RWPE1 (cell line): ENCODE data around the gene GRIK4.

ENCODE experiments used
- CTCF ChIA-PET: fragments of 350-600 bp; sonication (Branson Sonifier 250); formaldehyde crosslinking; extraction: SDS; loops from one replicate; lab custom pipeline; 2021; lab: Yijun Ruan, JAX
- POLR2A ChIA-PET: fragments of 400-600 bp; formaldehyde crosslinking; extraction: SDS; loops from one replicate; lab custom pipeline; 2020; ENCODE audit warnings: antibody characterized with exemption; ENCODE audit not compliant: low non-redundant PET; lab: Yijun Ruan, JAX
- DNase-seq: peaks from one replicate; pipeline ENCODE4 v3.0.0; 2012; ENCODE audit warnings: low spot score
- H3K27ac ChIP-seq: fragments of 450-650 bp; 2 replicates; pipeline ENCODE4 v1.5.1; 2017
- TF ChIP-seq, protein P1 (sequence below): fragments of 450-650 bp; conservative IDR thresholded peaks from 2 replicates; pipeline ENCODE4 v1.5.1; 2017; ENCODE audit warnings: low read depth, mild to moderate bottlenecking

The GRIK4 gene, protein sequence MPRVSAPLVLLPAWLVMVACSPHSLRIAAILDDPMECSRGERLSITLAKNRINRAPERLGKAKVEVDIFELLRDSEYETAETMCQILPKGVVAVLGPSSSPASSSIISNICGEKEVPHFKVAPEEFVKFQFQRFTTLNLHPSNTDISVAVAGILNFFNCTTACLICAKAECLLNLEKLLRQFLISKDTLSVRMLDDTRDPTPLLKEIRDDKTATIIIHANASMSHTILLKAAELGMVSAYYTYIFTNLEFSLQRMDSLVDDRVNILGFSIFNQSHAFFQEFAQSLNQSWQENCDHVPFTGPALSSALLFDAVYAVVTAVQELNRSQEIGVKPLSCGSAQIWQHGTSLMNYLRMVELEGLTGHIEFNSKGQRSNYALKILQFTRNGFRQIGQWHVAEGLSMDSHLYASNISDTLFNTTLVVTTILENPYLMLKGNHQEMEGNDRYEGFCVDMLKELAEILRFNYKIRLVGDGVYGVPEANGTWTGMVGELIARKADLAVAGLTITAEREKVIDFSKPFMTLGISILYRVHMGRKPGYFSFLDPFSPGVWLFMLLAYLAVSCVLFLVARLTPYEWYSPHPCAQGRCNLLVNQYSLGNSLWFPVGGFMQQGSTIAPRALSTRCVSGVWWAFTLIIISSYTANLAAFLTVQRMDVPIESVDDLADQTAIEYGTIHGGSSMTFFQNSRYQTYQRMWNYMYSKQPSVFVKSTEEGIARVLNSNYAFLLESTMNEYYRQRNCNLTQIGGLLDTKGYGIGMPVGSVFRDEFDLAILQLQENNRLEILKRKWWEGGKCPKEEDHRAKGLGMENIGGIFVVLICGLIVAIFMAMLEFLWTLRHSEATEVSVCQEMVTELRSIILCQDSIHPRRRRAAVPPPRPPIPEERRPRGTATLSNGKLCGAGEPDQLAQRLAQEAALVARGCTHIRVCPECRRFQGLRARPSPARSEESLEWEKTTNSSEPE

DNA sequence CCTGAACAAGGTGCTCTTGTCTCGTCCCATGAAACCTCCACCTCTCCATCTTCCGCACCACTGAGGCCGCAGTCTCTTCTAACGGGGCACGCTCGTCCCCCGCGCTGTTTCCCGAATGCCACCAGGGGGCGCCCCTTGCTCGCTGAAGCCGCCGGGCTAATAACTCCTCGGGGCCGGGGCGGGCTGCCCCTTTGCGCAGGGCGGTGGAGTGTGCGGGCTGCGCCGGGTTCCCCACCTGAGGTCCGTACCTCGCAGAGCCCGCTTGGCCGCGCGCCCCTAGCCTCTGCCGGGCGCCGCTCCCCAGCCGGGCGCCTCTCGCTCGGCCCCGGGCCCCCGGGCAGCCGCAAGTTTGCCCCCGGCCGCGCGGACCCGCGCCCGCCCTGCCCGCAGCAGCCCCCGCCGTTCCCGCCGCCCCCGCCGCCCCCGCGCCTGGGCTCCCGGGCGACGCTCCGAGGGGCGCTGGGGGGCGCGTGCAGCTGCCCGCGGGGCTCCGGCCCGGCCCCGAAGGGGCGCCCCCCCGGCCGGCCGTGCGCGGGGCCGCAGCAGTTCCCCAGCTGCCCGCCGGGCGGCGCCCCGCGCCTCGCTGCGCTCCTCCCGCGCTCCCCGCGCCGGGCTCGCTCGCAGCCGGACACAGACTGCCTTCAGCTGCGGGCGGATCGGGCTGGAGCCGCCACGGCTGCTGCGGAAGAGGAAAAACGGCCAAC, at the start of gene GRIK4:
Gene GRIK4 (plus strand): TSS at position 633 of the 704 bp plus-strand sequence. CDS start 148,571 bp downstream, outside the sequence.
- peak; percentile 88 for DNase-seq

DNA sequence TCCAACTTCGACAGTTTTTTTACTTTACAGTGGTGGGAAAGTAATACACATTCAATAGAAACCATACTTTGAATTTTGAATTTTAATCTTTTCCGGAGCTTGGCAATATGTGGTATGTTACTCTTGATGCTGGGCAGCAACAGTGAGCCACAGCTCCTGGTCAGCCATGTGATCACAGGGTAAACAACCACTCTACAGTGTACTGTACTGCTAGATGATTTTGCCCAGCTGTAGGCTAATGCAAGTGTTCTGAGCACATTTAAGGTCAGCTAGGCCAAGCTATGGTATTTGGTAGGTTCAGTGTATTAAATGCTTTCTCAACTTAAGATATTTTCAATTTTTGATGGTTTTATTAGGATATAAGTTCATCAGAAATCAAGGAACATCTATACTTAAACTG, 48.7 kb upstream of the GRIK4 start:
- CTCF ChIA-PET, result no interaction called here
- POLR2A ChIA-PET, result no interaction called here
- TF ChIP-seq, protein P1, sequence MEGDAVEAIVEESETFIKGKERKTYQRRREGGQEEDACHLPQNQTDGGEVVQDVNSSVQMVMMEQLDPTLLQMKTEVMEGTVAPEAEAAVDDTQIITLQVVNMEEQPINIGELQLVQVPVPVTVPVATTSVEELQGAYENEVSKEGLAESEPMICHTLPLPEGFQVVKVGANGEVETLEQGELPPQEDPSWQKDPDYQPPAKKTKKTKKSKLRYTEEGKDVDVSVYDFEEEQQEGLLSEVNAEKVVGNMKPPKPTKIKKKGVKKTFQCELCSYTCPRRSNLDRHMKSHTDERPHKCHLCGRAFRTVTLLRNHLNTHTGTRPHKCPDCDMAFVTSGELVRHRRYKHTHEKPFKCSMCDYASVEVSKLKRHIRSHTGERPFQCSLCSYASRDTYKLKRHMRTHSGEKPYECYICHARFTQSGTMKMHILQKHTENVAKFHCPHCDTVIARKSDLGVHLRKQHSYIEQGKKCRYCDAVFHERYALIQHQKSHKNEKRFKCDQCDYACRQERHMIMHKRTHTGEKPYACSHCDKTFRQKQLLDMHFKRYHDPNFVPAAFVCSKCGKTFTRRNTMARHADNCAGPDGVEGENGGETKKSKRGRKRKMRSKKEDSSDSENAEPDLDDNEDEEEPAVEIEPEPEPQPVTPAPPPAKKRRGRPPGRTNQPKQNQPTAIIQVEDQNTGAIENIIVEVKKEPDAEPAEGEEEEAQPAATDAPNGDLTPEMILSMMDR, result no peak
- no peak overlapping the region for H3K27ac ChIP-seq
- DNase-seq, result no peak

More for the DNA sequence above, at the start of gene GRIK4:
- H3K27ac ChIP-seq, result no peak within 1 kb of the TSS
- POLR2A ChIA-PET, result no interaction called here
- CTCF ChIA-PET, result interaction anchor here (0.6 to 4.1 kb wide), 28 partner anchors 9 to 683 kb away, joined by 3 to 61 read pairs (median 3); no protein-coding TSS in a partner anchor
- TF ChIP-seq, protein P1, result peak; percentile 87

DNA sequence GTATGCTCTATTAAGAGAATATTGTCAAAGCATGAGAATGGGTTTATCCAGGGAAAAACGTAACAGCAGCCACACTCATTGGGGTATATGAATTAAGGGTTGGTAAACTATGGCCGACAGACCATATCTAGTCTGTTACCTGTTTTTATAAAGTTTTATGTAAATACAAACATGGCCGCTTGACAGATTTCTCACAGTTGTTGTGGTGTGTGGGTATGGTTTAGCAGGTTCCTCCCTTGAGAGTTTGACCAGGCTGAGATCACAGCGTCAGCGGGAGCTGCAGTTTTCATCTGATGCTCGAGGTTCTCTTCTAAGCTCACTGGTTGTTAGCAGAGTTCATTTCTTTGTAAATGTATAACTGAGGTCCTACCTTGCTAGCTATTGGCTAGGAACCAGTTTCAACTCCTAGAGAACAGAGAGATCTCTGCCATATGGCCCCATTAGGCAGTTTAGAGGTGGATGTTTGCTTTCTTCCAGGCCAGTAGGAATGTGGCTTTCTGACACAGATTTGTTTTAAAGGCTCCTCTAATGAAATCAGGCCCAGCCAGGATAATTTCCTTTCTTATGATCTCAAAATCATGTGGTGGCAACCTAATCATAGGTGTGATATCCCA, 45.5 kb upstream of the GRIK4 start:
- DNase-seq, result no peak
- ChIA-PET CTCF (no interaction called here), POLR2A (interaction anchor here (0.6 kb wide), 1 partner anchor 868 kb away, joined by 6 read pairs; no protein-coding TSS in a partner anchor)
- TF ChIP-seq, protein P1, result no peak
- H3K27ac ChIP-seq, result no peak overlapping the region

DNA sequence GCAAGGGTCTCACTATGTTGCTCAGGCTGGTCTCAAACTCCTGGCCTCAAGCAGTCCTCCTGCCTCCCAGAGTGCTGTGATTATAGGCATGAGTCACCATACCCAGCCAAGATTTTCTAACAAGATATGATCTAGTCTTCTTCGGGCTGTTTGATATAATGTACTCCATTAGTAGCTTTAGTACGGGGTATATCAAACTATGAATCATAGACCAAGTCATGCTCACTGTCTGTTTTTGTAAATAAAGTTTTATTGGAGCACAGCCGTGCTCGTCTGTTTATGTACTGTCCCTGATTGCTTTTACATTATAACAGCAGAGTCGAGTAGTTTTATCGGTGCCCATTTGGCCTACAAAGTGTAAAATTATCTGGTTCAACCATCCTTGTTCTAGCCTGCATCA, 43.9 kb upstream of the GRIK4 start:
- TF ChIP-seq, protein P1, result no peak
- ChIA-PET POLR2A (no interaction called here), CTCF (interaction anchor here (0.6 kb wide), 1 partner anchor 257 kb away, joined by 5 read pairs; no protein-coding TSS in a partner anchor)
- no peak for DNase-seq
- no peak overlapping the region for H3K27ac ChIP-seq

DNA sequence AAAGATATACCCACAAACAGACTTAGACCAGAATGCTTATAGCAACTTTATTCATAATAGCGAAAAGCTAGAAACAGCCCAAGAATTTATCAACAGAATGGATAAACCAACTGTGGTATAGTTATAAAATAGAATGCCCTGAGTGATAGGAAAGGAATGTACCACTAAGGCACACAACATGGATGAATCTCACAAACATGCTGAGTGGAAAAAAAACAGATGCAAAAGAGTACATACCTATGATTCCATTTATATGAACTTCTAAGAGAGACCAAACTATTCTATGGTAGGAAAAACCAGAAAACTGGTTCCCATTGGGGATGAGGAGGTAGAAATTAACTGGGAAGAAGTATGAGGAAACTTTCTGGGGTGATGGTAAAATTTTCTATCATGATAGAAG, 40.4 kb upstream of the GRIK4 start:
- CTCF ChIA-PET, result no interaction called here
- POLR2A ChIA-PET, result no interaction called here
- no peak for DNase-seq
- TF ChIP-seq, protein P1, result no peak
- no peak overlapping the region for H3K27ac ChIP-seq
